Hematopoietic multipotent progenitor cell treated with erythropoietin and hydrocortisone succinate and interleukin-3 and kit ligand, for 6 days (in vitro differentiated cells): ENCODE measurements around the gene PI16.
A peak's percentile ranks its signal among the peaks of the same experiment; 100 is the strongest.
"Not testable (repeated sequence)": the region's sequence is repeated elsewhere in the genome, so short reads cannot be mapped to it uniquely, and the experiment has no call there.

Experiments
- DNase-seq: peaks from one replicate; pipeline ENCODE4 v3.0.0-alpha.2; 2015

The PI16 gene

GRCh38 chr6:36976509-36976908, 22.0 kb downstream of the PI16 start:
- no peak for DNase-seq

DNA sequence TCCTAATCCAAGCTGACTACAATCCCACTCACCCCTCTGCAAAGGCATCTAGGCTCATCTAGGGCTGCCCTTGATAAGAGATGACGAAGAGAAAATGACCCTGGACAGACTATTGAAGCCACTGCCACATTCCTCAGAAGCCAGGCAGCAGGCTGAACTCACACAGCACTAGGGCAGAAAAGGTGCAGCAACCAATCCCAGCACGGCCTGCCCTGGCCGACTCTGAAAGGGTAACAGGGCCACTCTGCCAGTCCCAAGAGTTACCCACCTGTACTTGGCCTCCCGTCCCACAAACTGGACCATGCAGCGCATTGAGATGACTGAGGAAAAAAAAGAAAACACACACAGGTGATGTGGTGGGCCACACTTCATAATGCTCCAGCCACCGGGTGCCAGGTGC, 22.4 kb downstream of the PI16 start:
- no peak for DNase-seq

DNA sequence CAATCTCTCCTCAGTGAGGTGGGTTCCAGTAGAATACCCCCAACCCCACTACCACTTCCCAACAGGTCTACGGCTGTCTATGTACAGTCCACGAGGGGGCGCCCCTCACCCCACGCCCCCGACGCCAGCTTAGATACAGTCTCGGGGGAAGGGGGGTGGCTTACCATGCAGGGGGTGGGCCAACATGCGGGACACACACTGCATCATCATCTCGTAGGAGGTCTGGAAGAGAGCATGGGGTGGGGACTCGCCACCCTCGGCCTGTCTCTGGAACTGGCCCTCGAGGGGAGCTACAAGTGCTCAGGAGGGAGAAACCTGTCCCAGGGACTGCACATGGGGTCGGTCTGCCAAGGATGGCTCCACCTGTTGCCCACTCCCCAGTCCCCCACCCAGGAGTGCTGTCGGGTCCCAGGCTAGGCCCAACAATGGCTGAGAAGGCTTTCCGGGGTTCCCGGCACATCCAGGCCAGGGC, 23.0 kb downstream of the PI16 start:
- DNase-seq = no peak

DNA sequence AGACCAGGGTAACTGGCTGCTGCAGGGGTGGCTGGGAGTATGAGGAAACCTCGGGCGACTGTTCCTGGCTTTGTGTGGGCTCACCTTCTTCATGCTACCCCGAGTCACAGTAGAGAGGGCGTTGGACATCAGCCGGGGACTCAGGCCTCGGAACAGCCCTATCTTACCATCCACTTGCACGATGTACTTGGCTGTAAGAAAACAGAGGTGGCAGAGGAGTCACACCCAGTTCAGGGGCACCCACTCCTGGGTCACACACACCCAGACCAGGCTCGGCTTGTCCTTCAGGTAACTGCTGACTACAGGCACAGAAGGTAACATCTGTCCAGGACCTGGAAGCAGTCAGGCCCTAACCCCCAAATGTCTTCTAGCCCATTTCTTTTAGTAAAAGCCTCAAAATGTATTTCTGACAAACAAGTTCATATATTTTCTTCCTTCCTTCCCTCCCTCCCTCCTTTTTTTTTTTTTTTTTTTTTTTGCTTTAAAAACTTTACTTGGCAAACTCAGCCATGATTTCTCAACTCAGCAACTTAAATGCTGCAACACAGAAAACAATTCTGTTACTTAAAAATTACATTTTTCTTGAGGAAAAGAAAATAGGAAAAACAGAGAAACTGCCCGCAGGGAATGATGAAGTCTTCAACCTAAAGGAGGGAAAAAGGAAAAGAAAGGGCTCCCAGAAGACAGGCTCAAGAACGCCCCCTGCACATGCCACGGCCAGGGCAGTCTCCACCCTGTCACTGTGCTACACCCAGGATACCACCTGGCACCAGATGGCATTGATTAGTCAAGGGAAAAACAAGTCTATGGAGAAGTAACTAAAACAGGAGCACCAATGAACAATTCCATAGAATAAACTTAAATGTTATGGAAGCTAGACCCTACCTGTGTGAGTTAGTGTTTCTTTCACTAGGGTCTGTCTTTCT, 24.1 kb downstream of the PI16 start:
- DNase-seq = peak; percentile 57

DNA sequence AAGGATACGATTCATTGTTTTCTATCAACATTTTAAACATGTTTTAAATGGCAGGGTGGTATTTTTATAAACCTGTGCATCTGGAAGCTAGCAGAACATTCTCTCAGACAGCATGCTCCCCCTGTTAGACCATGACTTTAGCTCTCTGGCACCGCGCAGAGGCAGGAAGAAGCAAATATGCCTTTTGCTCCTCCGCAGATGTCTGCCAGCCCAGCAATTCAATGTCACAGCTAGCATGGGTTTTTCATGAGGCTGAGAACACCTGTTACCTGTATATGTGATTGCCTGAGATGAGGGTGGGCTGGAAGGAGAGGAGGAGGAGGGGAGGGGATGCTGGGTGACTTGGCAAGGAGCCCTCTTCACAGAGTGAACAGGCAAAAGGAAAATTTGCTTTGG, 24.8 kb downstream of the PI16 start:
- peak; percentile 78 for DNase-seq

GRCh38 chr6:36980129-36980528, 25.6 kb downstream of the PI16 start:
- no peak for DNase-seq

DNA sequence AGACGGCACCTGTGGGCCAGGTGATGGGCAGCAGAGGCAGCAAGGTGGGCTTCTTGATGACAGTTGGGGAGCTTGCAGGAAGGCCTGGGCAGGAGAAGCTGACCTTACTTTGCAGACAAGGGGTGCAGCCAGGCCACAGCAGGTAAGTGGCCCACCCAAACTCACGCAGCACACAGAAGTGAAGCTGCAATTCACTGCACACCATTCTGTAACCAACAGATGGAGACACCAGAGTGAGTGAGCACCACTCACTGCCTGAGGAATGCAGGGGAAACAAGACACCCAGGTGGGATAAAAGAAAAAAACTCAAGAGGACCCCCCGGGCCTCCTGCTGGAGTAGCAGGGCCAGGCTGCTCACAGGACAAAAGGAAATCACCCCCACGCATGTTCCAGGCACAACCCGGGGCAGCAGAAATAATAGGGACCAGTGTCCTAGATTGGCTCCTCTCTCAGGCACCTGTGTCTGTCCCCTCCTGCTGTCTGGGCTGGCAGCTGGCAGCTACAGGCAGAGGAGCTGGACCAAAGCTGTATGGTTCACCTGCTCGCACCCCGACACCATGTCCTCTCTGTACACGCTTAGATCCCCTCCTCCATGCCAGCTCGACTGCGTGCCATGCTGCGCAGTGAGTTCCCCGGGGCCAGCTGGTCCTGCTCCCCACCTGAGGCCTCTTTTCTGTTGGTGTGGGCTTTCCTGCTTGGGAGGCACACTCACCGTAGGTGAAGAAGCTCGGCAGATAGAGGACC, 26.5 kb downstream of the PI16 start:
- no peak for DNase-seq

DNA sequence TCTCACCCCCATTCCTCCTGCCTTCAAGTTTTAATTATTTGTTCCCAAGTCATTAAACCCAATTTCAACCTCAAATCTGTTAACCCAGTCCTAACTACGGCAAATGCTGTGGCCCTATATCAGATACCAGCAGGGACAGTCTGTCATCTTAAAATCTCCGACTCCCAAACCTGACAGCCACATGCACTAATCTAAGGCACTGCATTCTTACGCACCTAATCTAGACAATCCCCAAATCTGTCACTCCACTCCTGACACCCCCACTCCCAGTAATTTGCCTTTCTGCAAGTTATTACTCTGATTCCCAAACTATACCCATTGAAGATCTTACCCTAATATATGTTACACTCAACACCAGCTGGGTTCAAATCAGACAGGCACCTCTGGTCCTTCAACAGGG, 29.0 kb downstream of the PI16 start:
- no peak for DNase-seq

DNA sequence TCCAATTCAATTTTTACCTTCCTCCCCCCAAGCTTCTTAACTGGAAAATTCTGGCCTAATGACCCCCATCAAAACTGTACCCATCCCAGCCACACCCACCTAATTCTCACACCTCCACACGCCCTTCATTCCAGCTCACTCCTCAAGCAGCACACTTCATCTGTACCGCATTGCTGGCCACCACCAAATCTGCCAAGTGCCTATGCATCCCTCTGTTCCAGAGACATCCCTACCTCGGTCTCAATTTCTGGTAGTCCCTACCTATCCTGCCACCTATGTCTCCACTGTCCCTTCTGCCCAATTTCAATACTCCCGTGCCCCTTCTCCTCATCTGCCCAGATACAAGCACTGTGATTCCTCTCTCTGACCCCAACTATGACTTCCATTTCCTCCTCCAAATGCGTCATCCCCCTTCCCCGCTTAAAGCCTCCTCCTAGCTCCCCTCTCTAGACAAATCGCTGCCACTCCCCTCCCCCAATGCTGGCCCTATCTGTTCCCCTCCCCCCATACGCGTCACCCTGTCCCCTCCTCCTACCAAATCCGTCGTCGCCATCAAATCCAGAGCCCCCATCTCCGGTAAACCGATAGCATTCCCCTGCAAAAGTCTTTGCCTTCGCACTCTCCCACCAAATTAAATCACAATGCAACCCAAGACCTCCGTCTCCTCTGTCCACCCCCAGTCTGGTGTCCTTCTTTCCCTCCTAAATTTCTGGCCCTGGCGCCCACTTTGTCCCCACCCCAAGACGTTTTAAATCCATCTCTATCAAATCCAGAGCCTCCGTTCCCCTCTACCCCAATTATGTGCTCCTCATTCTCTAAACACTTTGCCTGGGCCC, 30.3 kb downstream of the PI16 start:
- DNase-seq = peak; percentile 61

GRCh38 chr6:36985417-36985807, 30.9 kb downstream of the PI16 start:
- peak; percentile 26 for DNase-seq

- peak; percentile 94 for DNase-seq
Measured at GRCh38 chr6:36985808-36986703, 31.5 kb downstream of the PI16 start, which contains the start of gene MTCH1. Gene MTCH1 (minus strand): TSS chr6:36986196. CDS start chr6:36986173, 23 bp downstream.

DNA sequence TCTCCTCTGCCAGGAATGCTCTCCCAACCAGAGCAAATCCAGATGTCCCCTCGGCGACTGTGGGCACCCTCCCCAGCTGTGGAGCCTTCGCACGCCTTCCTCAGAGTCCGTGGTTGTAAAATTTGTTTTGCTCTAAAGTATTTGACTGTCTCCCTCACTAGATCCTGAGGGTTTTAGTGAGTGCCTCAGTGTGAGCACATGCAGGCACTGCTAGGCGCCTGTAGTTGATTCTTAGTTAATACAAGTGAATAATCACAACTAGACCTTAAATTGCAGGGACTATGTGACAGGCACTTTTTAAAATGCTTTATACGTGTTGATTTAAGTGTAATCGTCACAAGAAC, 32.1 kb downstream of the PI16 start:
- peak; percentile 49 for DNase-seq

DNA sequence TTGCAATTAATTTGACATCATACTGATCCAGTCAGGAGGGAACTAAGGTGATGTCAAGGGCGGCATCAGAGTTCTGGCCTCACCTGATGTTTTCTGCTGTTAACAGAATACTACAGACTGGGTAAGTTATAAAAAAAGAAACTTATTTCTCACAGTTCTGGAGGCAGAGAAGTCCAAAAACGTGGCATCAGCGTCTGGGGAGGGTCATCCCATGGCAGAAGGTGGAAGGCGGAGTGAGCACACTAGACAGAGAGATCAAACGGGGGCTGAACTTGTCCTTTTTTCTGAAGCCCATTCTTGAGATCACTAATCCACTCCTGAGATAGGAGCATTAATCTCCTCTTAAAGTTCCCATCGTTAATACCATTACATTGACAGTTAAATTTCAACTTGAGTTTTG, 34.7 kb downstream of the PI16 start:
- DNase-seq = no peak

DNA sequence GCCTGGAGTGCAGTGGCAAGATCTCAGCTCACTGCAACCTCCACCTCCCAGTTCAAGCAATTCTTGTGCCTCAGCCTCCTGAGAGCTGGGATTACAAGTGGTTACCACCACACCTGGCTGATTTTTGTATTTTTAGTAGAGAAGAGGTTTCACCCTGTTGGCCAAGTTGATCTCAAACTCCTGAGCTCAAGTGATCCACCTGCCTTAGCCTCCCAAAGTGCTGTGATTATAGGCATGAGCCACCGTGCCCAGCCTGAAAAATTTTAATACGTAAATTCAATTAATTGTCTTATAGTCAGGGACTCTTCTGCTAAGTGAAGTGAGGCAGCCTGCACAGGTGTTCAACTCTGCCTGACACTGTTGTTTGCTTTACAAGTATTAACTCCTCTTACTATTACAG, 35.9 kb downstream of the PI16 start:
- not testable (repeated sequence) for DNase-seq

DNA sequence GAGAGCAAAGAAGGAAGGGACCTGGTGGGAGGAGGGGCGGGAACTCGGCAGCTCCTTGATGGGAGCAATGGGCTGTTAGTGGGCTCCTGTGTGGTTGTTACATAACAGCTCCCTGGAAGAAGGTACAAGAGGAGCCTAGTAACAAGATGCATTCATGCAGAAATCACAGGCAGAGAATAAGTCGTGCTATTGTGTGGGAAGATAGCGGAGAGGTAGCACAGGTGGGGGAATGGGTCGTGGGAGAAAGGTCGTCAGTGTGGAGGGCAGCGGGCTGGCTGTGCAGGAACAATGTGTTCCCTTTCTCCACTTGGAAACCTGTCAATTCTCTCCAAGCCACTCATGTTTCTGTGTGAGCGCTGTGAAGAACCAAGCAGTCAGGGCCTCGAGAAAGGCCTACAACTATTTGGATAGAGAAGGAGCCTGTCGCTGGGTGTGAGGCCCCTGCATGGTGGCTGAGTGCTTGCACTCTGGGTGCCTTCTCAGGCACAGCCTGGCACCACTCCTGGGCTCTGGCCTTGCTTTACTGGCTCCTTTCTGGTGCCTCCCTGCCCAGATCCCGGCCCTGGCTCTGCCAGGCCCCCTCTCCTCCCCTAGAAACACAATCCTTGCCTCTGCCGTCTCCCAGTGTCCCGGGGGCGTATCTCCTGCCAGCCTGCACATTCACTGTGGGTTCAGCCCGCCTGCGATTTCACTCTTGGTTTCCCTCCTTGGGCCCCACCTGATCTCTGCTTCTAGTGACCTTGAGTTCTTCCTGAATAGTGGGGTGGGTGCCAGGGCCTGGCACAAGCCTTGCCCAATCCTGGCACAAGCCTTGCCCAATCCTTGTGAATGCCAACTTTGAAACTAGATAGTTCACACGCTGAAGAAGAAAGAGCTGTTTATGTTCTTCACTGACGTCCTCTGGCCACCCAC, 43.5 kb downstream of the PI16 start:
- no peak for DNase-seq

DNA sequence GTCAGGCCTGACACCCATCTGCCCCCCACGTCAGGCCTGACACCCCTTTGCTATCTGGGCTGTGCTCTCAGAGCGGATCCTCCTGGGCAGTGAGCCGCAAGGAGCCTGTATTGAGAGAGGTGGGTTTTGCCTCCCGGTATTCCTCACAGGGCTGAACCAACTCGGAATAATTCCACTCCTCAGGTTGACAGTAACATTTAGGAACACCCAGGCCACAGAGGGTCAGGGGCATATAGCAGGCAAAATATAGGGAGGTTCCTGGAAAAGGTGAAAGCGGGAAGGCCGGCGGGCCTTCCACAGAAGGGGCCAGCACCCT, 44.1 kb downstream of the PI16 start:
- DNase-seq = no peak

DNA sequence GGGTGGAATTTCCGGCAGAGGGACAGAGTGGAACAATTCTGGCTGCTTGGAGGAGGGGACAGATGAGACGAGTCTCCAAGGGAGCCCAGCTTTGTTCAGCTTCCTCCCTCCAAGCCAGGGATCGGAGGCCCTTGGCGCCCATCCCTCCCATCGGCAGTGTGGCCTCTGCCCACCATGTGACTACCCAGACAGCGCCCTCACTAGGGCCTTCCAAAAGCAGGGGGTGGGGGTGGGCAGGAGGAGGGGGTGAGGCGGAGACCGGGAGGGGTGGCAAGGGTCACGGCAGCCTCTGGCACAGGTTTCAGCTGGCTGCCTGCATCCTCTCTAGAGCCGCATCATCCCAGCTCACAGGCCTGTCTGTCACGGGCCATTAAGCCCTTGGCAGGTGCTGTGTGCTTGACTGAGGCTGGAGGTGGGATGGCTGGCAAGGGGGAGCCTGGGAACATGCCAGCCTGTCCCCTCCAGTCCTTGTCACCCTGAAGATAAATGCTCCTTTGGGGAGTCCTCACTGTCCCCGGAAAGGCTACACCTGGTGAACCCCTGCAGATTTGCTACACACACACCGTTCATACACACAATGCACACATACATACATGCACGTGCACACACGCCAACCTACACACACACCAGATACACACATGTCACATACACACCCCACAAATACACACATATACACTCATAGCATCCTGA, 44.7 kb downstream of the PI16 start:
- no peak for DNase-seq

- no peak for DNase-seq
Measured at GRCh38 chr6:36999751-37000125, 45.2 kb downstream of the PI16 start.

GRCh38 chr6:37004044-37004980, 49.8 kb downstream of the PI16 start:
- no peak for DNase-seq
